ENCODE data around the gene PARN.

DNA sequence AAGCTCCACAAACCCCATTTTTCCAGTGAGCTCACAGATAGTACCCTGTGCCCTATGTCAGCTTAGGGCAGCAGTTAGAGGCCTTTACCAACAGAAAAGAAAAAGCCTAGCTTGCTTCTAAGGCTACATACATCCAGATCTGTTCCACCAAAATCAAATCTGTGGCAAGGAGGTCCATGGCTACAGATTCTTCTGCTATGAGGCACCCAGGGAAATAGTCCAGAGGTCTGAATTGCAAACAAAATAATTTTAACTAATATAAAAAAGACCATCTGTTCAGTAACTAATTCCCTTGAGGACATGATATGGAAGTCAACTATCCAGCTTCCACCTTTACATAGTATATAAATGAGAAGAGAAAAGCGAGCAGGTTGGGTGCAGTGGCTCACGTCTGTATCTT, 129.3 kb downstream of the PARN start:
- TF ChIP-seq, protein P1, sequence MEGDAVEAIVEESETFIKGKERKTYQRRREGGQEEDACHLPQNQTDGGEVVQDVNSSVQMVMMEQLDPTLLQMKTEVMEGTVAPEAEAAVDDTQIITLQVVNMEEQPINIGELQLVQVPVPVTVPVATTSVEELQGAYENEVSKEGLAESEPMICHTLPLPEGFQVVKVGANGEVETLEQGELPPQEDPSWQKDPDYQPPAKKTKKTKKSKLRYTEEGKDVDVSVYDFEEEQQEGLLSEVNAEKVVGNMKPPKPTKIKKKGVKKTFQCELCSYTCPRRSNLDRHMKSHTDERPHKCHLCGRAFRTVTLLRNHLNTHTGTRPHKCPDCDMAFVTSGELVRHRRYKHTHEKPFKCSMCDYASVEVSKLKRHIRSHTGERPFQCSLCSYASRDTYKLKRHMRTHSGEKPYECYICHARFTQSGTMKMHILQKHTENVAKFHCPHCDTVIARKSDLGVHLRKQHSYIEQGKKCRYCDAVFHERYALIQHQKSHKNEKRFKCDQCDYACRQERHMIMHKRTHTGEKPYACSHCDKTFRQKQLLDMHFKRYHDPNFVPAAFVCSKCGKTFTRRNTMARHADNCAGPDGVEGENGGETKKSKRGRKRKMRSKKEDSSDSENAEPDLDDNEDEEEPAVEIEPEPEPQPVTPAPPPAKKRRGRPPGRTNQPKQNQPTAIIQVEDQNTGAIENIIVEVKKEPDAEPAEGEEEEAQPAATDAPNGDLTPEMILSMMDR (conservative IDR thresholded peaks at IDR 0.05; ENCODE audit: low read depth, low read length) = no peak
- TF ChIP-seq RCOR1 (IDR thresholded peaks at IDR 0.05; ENCODE audit: insufficient replicate concordance, low read length) = no peak
- no peak for TF ChIP-seq POLR2A (IDR thresholded peaks at IDR 0.05; ENCODE audit: low read depth, low read length)
- TF ChIP-seq, protein P2, sequence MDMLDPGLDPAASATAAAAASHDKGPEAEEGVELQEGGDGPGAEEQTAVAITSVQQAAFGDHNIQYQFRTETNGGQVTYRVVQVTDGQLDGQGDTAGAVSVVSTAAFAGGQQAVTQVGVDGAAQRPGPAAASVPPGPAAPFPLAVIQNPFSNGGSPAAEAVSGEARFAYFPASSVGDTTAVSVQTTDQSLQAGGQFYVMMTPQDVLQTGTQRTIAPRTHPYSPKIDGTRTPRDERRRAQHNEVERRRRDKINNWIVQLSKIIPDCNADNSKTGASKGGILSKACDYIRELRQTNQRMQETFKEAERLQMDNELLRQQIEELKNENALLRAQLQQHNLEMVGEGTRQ (IDR thresholded peaks at IDR 0.05; ENCODE audit: low read depth, low read length) = no peak
